Lung (tissue), 12 donors: ENCODE measurements around the gene IGSF11. TPM values are rescaled to one million over a fixed set of nuclear protein-coding genes. Genes with fewer than 3 reads are reported as not detected.

Experiments used
- ATAC-seq: fragments of 200-7000 bp; cut with Tn5 transposase; one replicate; pipeline ENCODE4 v1.9.1; 2020; ENCODE audit warnings: moderate number of reproducible peaks; ENCODE audit not compliant: insufficient read depth, low FRiP score
- DNase-seq, 3 donors: peaks; one replicate each; pipeline ENCODE4 v3.0.0-alpha.2; 2013 to 2017
- H3K27ac ChIP-seq, 2 donors: one replicate each; pipeline ENCODE4 v1.5.1; 2013; ENCODE audit warnings: mild to moderate bottlenecking in 2 of 2, moderate library complexity in 2 of 2, control low read depth in 1 of 2, inconsistent platforms in 1 of 2, low read depth in 1 of 2, low read length in 1 of 2
- H3K27me3 ChIP-seq, 3 donors: one replicate each; pipeline ENCODE4 v1.5.1; 2013; ENCODE audit warnings: low read length in 2 of 3; ENCODE audit not compliant: control insufficient read depth in 3 of 3, insufficient read depth in 3 of 3
- H3K36me3 ChIP-seq, 4 donors: one replicate each; pipeline ENCODE4 v1.5.1; 2013; ENCODE audit warnings: low read length in 4 of 4, mild to moderate bottlenecking in 1 of 4, moderate library complexity in 1 of 4; ENCODE audit not compliant: control insufficient read depth in 4 of 4, insufficient read depth in 4 of 4
- H3K4me1 ChIP-seq, 5 donors: one replicate each; pipeline ENCODE4 v1.5.1; 2013; ENCODE audit warnings: low read length in 5 of 5, mild to moderate bottlenecking in 2 of 5, moderate library complexity in 1 of 5; ENCODE audit not compliant: control insufficient read depth in 5 of 5, insufficient read depth in 5 of 5
- H3K4me3 ChIP-seq: one replicate; pipeline ENCODE4 v1.5.1; 2013; ENCODE audit warnings: mild to moderate bottlenecking, control low read depth, moderate library complexity
- H3K9ac ChIP-seq, 2 donors: one replicate each; pipeline ENCODE4 v1.5.1; 2013; ENCODE audit warnings: low read length in 2 of 2, control low read depth in 1 of 2; ENCODE audit not compliant: insufficient read depth in 1 of 2
- H3K9me3 ChIP-seq, 4 donors: one replicate each; pipeline ENCODE4 v1.5.1; 2013; ENCODE audit warnings: low read length in 3 of 4, mild to moderate bottlenecking in 1 of 4, moderate library complexity in 1 of 4; ENCODE audit not compliant: control insufficient read depth in 4 of 4, insufficient read depth in 3 of 4
- WGBS, 2 donors: extraction: QIAGEN DNeasy Blood & Tissue Kit; methylation state at CpG; one replicate each; pipeline ENCODE4 v1.1.7; 2013; 5-methylcytosine and 5-hydroxymethylcytosine counted together
- polyA plus RNA-seq, 2 donors: library from polyadenylated mRNA; stranded (reverse); fragments of 200-250 nt; gene quantifications; one replicate each; pipeline ENCODE4 v1.2.1, GENCODE V29; 2013
- total RNA-seq, 2 donors: library from RNA; depleted of rRNA in 1 of 2; stranded (reverse); fragments of >200 nt in 1 of 2; gene quantifications; one replicate each; pipeline ENCODE4 v1.2.1, GENCODE V29; 2014 to 2021
- TF ChIP-seq, protein P1 (sequence below): IDR thresholded peaks from 2 replicates; pipeline ENCODE4 v1.5.1; 2012; ENCODE audit warnings: mild to moderate bottlenecking; ENCODE audit errors: control extremely low read depth, extremely low read depth
- donor health status: control.
- donor health status: control.
- donor health status: Bipolar disorder and iron deficiency.
- donor health status: healthy.
- donor health status: DM: yes; HTN: yes; CAD: no.

The IGSF11 gene
- total and polyA plus RNA-seq, 4 donors: 0.07 to 0.94 (median 0.45) TPM

DNA sequence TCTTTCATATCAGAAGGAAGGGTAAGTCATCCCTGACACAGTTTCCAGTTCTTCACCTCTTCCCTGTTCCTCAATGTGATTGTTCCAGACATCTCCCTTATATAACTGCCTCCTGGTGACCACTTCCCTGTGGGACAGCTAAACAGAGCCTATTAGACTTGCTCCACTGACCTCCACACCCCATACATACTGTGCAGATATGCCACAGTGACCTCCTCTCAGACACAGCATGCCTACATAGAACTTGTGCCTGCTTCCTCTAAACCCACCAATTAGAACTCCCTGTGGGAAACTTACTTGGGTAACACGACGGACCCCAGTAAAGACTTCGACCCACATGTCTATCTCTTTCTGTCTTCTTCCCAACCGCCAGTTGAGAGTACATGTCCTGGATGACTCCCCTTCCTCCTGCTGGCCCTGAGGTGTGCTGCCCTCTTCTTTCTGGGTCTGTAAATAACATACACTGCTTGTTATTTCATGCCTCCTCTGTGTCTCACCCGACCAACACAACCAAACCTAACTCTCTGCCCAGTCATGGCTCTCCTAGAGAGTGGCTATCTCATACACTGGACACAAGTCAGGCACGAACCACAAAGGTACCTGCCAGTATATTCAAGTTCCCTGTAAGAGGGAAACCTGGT lies 53.0 kb downstream of the IGSF11 start:
- no peak overlapping the region for H3K9ac ChIP-seq
- DNase-seq (no peak), ATAC-seq (no peak)
- H3K4me3 ChIP-seq: no peak overlapping the region
- no peaks in the 10 kb centered on the region for H3K27me3 ChIP-seq
- WGBS, 2 donors: 84 to 86% methylated on average over 6 of the region's 6 CpGs
- no peaks in the 10 kb centered on the region for H3K36me3 ChIP-seq
- TF ChIP-seq, protein P1, sequence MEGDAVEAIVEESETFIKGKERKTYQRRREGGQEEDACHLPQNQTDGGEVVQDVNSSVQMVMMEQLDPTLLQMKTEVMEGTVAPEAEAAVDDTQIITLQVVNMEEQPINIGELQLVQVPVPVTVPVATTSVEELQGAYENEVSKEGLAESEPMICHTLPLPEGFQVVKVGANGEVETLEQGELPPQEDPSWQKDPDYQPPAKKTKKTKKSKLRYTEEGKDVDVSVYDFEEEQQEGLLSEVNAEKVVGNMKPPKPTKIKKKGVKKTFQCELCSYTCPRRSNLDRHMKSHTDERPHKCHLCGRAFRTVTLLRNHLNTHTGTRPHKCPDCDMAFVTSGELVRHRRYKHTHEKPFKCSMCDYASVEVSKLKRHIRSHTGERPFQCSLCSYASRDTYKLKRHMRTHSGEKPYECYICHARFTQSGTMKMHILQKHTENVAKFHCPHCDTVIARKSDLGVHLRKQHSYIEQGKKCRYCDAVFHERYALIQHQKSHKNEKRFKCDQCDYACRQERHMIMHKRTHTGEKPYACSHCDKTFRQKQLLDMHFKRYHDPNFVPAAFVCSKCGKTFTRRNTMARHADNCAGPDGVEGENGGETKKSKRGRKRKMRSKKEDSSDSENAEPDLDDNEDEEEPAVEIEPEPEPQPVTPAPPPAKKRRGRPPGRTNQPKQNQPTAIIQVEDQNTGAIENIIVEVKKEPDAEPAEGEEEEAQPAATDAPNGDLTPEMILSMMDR: no peak
- H3K9me3 ChIP-seq: peaks cover 0 to 6% (median 0%) of the 10 kb centered on the region in 4 donors
- peaks cover 0 to 6% (median 0%) of the 10 kb centered on the region in 5 donors for H3K4me1 ChIP-seq
- H3K27ac ChIP-seq: no peak overlapping the region

GRCh38 chr3:118980832-118981231 lies 53.8 kb downstream of the IGSF11 start:
- Histone ChIP-seq H3K36me3 (no peaks in the 10 kb centered on the region), H3K4me1 (peaks cover 0 to 6% (median 0%) of the 10 kb centered on the region in 5 donors), H3K4me3 (no peak overlapping the region), H3K9ac (no peak overlapping the region), H3K27me3 (no peaks in the 10 kb centered on the region), H3K9me3 (peaks cover 0 to 4% (median 0%) of the 10 kb centered on the region in 4 donors), H3K27ac (no peak overlapping the region)
- TF ChIP-seq, protein P1: no peak
- DNase-seq (no peak), ATAC-seq (no peak)
- 91 to 98% methylated on average over 2 of the region's 2 CpGs for WGBS, 2 donors

DNA sequence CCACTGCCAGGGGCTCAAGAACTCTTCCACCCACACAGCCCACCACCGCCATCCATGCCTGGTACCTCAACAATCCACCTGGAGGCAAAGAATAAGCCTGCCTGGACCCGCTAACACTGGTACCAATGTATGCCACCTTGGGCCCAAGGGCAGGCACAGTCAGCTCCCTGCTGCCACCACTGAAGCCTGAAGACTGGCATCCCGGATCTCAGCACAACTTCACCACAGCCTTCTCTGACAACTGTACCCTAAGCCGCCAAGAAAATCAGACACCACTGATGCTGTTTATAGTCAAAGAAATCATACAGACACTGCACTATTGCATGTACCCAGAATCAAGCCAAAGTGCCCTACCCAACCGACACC lies 56.3 kb downstream of the IGSF11 start:
- ATAC-seq: no peak
- no peaks in the 10 kb centered on the region for H3K27me3 ChIP-seq
- no peaks in the 10 kb centered on the region for H3K36me3 ChIP-seq
- H3K4me3 ChIP-seq: no peak overlapping the region
- no peak for DNase-seq
- no peak overlapping the region for H3K9ac ChIP-seq
- TF ChIP-seq, protein P1: no peak
- peaks cover 0 to 4% (median 0%) of the 10 kb centered on the region in 4 donors for H3K9me3 ChIP-seq
- H3K27ac ChIP-seq: no peak overlapping the region
- peaks cover 0 to under 1% (median 0%) of the 10 kb centered on the region in 5 donors for H3K4me1 ChIP-seq
- WGBS, 2 donors: 97 to 98% methylated on average over 5 of the region's 5 CpGs
